ENCODE results near the gene MPPED2. TPM values are rescaled to one million over a fixed set of nuclear protein-coding genes. Genes with fewer than 3 reads are reported as not detected.
"Not testable (repeated sequence)": the region's sequence is repeated elsewhere in the genome, so short reads cannot be mapped to it uniquely, and the experiment has no call there.

MPPED2 gene
- total and polyA plus RNA-seq, 10 of the 15 experiments (the other 5 are each of a cell fraction or from before 2014, with no cell fraction given) = not detected

GRCh38 chr11:30554587-30554986 is 31.6 kb downstream of the MPPED2 start:
- BruUV-seq (replicated peaks); intact Hi-C loops (cut with micrococcal nuclease; ENCODE audit: unreplicated experiment); POLR2A ChIA-PET; H3K27ac ChIP-seq (ENCODE audit: control insufficient read depth, insufficient read depth); in situ Hi-C loops (cut with MboI); H3K9me3 ChIP-seq (replicated peaks; ENCODE audit: control insufficient read depth, insufficient read depth, low read length); H4K20me1 ChIP-seq (ENCODE audit: control insufficient read depth, insufficient read depth); FAIRE-seq; H3K4me2 ChIP-seq (ENCODE audit: control insufficient read depth, insufficient read depth); H3K4me1 ChIP-seq (ENCODE audit: control insufficient read depth, insufficient read depth, low read length); RAD21 ChIA-PET (ENCODE audit: unreplicated experiment); H2AFZ ChIP-seq (ENCODE audit: control insufficient read depth, low read depth, low read length); DNase-seq (ENCODE audit: low read depth, low spot score); H3K4me3 ChIP-seq; CTCF ChIA-PET; H3K79me2 ChIP-seq (ENCODE audit: control insufficient read depth, insufficient read depth, low read length); H3K27me3 ChIP-seq (replicated peaks in 1 of 2; ENCODE audit: control insufficient read depth in 2 of 2, insufficient read depth in 2 of 2, low read length in 1 of 2); H3K36me3 ChIP-seq (ENCODE audit: control insufficient read depth in 2 of 2, insufficient read depth in 2 of 2, low read length in 1 of 2); SMC1A ChIA-PET (ENCODE audit: uncharacterized antibody, unreplicated experiment); ATAC-seq; H3K9ac ChIP-seq (ENCODE audit: control insufficient read depth, insufficient read depth, low read length): not testable (repeated sequence)
- WGBS (ENCODE audit: insufficient coverage, insufficient replicate concordance, low lambda C conversion rate, missing lambda C conversion rate) = 12% methylated on average over 6 of the region's 6 CpGs

DNA sequence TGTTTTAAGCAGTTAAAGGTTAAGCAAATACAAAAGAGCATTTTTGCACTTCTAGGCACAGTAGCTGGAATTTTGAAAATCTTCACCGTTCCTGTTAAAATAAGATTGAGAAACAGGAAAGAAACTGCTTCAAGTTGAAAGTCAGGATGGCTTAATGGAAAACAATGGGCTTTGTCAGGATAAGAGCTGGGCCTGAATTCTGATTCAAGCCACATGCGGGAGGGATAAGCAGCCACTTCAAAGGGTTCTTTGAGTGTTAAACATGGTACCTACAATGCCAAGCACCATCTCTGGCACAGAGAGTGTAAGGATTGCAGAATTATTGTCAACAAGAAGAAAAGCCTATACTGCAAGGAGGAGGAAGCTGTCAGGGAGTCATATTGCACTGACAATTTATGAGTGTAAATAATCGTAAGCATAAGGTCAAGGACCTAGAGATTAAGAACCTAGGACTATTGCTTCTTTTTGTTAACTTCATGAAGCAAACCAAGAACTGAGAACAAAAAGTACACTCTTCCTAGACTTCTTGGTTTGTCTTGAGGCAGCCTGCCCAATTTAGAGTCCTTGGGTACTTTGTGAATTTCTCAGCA is 32.5 kb downstream of the MPPED2 start:
- DNase-seq (ENCODE audit: low read depth, low spot score) (no peak), ATAC-seq (no peak), FAIRE-seq (no peak)
- Histone ChIP-seq H3K4me2 (ENCODE audit: control insufficient read depth, insufficient read depth) (no peak overlapping the region), H3K4me3 (no peak overlapping the region), H3K27me3 (replicated peaks in 1 of 2; ENCODE audit: control insufficient read depth in 2 of 2, insufficient read depth in 2 of 2, low read length in 1 of 2) (no peaks in the 10 kb centered on the region), H3K4me1 (ENCODE audit: control insufficient read depth, insufficient read depth, low read length) (no peaks in the 10 kb centered on the region), H4K20me1 (ENCODE audit: control insufficient read depth, insufficient read depth) (no peaks in the 10 kb centered on the region), H3K9me3 (replicated peaks; ENCODE audit: control insufficient read depth, insufficient read depth, low read length) (no peaks in the 10 kb centered on the region), H3K79me2 (ENCODE audit: control insufficient read depth, insufficient read depth, low read length) (no peaks in the 10 kb centered on the region), H3K36me3 (ENCODE audit: control insufficient read depth in 2 of 2, insufficient read depth in 2 of 2, low read length in 1 of 2) (no peaks in the 10 kb centered on the region), H3K27ac (ENCODE audit: control insufficient read depth, insufficient read depth) (no peak overlapping the region), H3K9ac (ENCODE audit: control insufficient read depth, insufficient read depth, low read length) (no peak overlapping the region), H2AFZ (ENCODE audit: control insufficient read depth, low read depth, low read length) (no peak overlapping the region)
- ChIA-PET CTCF (no interaction called here), RAD21 (ENCODE audit: unreplicated experiment) (no interaction called here), POLR2A (no interaction called here), SMC1A (ENCODE audit: uncharacterized antibody, unreplicated experiment) (no interaction called here)
- BruUV-seq (replicated peaks) = no TSS peak
- in situ Hi-C loops (cut with MboI) = no loop called here
- WGBS (ENCODE audit: insufficient coverage, insufficient replicate concordance, low lambda C conversion rate, missing lambda C conversion rate) = 30% methylated on average over 3 of the region's 3 CpGs
- intact Hi-C loops (cut with micrococcal nuclease; ENCODE audit: unreplicated experiment) = no loop called here
- TF ChIP-seq MAX (IDR thresholded peaks at IDR 0.05; ENCODE audit: low read depth, low read length) = no peak
- no peak for TF ChIP-seq ZNF622 (IDR thresholded peaks at IDR 0.05)
- TF ChIP-seq HCFC1 (IDR thresholded peaks at IDR 0.05; ENCODE audit: low read length) = no peak
- no peak for TF ChIP-seq TCF3 (IDR thresholded peaks at IDR 0.05; ENCODE audit: borderline replicate concordance, insufficient read depth, low read depth, low read length)
- TF ChIP-seq RAD21 (IDR thresholded peaks at IDR 0.05; ENCODE audit: insufficient read depth, low read depth, low read length) = no peak
- no peak for TF ChIP-seq DPF2 (IDR thresholded peaks at IDR 0.05)
- no peak for TF ChIP-seq POLR2AphosphoS2 (IDR thresholded peaks at IDR 0.05; ENCODE audit: low read depth, low read length)
- no peak for TF ChIP-seq IKZF2 (IDR thresholded peaks at IDR 0.05)
- TF ChIP-seq, protein P1, sequence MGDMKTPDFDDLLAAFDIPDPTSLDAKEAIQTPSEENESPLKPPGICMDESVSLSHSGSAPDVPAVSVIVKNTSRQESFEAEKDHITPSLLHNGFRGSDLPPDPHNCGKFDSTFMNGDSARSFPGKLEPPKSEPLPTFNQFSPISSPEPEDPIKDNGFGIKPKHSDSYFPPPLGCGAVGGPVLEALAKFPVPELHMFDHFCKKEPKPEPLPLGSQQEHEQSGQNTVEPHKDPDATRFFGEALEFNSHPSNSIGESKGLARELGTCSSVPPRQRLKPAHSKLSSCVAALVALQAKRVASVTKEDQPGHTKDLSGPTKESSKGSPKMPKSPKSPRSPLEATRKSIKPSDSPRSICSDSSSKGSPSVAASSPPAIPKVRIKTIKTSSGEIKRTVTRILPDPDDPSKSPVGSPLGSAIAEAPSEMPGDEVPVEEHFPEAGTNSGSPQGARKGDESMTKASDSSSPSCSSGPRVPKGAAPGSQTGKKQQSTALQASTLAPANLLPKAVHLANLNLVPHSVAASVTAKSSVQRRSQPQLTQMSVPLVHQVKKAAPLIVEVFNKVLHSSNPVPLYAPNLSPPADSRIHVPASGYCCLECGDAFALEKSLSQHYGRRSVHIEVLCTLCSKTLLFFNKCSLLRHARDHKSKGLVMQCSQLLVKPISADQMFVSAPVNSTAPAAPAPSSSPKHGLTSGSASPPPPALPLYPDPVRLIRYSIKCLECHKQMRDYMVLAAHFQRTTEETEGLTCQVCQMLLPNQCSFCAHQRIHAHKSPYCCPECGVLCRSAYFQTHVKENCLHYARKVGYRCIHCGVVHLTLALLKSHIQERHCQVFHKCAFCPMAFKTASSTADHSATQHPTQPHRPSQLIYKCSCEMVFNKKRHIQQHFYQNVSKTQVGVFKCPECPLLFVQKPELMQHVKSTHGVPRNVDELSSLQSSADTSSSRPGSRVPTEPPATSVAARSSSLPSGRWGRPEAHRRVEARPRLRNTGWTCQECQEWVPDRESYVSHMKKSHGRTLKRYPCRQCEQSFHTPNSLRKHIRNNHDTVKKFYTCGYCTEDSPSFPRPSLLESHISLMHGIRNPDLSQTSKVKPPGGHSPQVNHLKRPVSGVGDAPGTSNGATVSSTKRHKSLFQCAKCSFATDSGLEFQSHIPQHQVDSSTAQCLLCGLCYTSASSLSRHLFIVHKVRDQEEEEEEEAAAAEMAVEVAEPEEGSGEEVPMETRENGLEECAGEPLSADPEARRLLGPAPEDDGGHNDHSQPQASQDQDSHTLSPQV (IDR thresholded peaks at IDR 0.05) = no peak
- no peak for TF ChIP-seq KLF5 (IDR thresholded peaks at IDR 0.05; ENCODE audit: partially characterized antibody)
- TF ChIP-seq ZNF24 (IDR thresholded peaks at IDR 0.05) = no peak
- TF ChIP-seq NR2C1 (IDR thresholded peaks at IDR 0.05) = no peak

Measured in GM12878 (cell line).